HTERT RPE-1 (cell line): ENCODE data around the gene USP10.

Experiments
- in situ Hi-C: fragments of 300-500 bp; cut with MboI; formaldehyde crosslinking; loops from 4 replicates; pipeline ENCODE4 v1.14.3; 2020; ENCODE audit warnings: low sequenced_read_pairs

Gene USP10

DNA sequence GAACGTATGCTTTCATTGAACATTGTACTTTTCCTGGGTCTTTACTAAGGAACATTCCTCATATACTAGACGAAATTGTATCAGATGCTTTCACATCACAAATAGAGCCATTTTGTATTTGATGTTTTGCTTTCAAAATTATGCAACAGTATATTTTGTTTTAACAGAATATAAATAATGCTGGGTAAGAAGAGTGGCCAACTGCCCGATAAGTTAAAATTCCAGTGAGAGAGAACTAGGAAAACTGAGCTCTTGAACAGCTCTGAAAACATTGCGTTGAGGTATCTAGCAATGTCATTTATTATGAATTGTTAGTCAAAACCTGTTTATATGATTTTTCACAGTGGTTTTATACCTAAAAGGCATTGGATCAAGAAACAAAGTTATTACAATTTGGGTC, 50.8 kb downstream of the USP10 start:
- in situ Hi-C loops: loop anchor here (25.0 kb wide), 1 partner anchor 187 kb away; no protein-coding TSS in a partner anchor

DNA sequence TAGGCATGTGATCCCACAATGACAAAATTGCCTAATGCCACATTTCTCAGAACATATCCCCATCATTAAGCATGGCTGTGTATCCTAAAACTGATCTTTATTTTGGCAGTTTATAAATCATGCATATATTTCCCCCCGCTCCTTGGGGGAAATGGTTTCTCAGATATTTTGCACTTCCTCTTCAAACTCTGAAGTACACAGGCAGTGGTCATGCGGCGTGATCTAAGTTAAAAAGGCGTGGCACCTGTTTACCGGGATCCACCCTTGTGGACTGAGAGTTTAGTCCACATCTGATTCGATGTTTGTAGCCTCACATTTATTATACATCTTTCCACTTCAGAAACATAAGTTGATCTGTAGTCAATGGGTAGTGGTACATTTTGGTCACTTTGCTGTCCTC, 51.4 kb downstream of the USP10 start:
- in situ Hi-C loops: loop anchor here (25.0 kb wide), 1 partner anchor 186 kb away; no protein-coding TSS in a partner anchor

DNA sequence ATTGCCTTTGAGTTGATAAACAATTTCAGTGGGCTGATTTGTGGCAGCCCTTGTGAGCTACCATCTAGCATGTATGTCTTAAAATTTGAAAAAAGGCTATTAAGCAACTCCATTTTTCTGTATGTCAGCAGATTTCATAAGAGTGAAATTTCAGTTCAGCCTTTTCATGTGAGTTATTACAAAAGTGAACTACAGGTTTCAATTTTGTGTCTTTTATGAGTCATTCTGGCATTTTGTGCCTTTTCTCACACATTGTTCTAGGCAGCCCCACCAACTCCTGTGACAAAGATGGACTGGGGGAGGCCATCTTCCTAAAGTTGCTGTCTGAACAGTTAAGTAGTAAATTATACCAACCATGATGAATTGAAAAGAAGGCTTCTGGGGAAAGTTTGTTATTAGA, 52.1 kb downstream of the USP10 start:
- in situ Hi-C loops: loop anchor here (25.0 kb wide), 1 partner anchor 185 kb away; no protein-coding TSS in a partner anchor

DNA sequence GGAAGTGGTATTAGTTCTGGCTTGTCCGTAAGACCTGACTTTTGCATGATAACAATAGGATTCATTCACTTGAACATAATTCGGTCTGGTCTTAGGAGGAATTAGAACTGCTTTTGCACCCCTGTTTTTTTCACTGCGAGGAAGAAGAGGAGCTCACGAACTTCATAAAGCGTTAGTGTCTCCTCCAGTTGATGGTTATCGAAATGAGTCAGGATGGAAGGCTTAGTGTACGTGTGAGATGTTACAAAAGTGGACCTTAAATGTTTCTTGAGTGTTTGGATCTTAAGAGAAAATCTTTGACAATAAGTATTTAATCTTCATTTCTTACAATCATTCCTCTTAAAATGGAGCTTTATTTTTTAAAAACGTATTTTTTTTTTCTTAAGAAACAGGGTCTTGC, 52.8 kb downstream of the USP10 start:
- in situ Hi-C loops: loop anchor here (25.0 kb wide), 1 partner anchor 185 kb away; no protein-coding TSS in a partner anchor

DNA sequence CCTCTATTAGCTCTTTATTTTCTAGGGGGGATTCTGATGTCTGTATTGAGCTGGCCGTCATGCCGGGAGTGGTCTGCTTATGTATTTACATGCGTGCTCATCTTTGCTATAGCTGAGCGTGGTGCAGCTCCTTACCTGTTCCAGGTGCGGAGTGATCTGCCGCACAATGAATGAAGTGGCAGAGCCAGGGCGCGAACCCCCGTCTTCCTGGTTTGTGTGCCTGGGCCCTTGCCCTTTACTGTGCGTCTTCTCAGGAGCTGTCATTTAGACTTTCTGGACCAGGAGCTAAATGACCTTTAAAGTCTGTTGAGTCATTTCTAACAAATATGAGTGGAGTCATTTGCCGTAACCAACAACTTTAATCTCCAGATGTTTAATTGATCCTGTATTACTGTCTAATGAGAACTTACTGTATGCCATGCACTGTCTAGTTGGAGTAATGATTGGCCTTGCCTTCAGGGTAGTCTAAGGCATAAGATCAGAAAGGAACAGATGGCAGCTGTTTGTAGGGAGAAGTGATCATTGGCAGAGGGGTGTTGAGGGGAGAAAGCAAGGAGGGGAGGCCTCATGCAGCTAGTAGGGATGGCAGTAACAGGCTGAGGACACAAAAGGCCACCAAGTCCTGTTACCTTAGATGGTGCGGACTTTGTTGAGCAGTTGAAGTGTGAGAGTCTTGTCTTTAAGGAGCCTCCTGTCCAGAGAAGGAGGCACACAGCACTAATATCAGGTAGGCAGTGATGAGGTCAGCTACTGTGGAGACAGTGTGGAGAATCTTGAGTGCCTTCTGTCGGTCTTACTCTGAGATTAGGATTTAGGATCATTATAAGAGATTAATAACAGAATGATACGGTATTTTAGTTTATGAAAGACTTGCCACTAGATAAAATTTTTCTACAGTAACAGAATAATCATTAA, 53.9 kb downstream of the USP10 start:
- in situ Hi-C loops: loop anchor here (25.0 kb wide), 1 partner anchor 184 kb away; no protein-coding TSS in a partner anchor

DNA sequence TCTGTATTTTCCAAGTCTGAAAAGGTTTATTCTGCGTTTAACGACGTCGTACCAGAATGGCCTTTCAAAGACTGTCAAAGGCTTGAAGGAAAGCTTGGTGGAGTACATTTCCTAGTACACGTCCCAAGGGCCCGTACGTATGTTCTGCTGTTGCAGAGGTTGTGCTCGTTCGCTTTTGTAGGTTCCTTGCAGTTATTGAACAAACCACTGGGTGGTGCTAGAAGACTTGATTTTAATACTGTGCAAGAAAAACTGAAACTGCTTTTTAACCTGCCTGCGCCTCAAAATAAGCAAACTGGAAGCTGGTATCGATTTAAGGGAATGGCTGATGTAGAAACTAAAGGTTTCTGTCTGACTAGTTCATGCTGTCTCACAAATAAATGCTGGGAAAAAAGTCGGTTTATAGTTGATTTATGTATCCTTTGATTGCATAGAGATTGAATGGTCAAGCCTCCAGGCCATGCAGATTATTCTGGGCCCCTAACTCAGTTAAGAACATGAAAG, 54.6 kb downstream of the USP10 start:
- in situ Hi-C loops: loop anchor here (25.0 kb wide), 1 partner anchor 183 kb away; no protein-coding TSS in a partner anchor

DNA sequence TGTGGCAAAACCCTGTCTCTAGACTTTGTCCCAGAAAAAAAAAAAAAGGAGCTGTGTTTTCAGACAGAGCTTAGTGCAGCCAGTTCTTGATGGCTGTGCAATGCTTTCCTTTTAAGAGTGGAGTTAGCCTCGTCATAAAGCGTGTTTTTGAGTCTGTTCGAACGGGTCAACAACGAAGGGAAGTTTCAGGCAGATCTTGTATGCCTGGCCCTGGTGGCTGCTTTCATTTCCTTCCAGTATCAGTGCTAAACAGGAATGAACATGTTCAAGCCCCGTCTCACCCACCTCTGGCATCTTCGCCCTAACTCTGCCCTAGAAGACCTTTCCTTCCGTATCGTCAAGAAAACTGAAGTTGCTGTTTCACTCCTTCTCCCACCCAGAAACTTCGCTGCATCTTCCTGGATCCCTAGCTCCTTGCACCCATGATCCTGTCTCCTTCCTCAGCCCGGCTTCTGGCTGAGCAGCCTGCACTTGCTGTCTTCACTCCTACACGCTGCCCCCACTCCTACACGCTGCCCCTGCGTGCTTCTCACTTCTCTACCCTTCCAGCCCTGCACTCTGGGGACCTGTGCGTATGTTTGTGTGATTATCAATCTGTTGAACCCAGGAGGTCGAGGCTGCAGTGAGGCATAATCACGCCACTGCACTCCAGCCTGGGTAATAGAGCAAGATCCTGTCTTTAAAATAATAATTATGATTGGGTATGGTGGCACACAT, 55.3 kb downstream of the USP10 start:
- in situ Hi-C loops: loop anchor here (25.0 kb wide), 1 partner anchor 182 kb away; no protein-coding TSS in a partner anchor

DNA sequence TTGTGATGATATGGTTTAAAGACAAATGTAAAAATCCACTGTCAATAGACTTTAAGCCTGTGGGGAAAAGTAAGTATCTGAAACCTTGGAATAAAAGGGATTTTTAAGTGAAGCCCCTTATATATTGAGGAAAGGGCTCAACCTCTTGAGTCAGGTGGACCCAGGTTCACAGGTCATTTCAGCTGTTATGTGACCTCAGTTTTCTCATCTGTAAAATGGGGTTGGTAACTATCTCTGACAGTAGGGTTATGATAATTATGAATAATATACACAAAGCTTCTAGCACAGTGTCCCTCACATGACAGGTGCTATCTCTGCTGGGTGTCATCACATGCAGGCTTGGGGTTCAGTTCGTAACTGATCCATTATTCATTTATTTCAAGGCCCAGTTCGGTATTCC, 57.0 kb downstream of the USP10 start:
- in situ Hi-C loops: loop anchor here (25.0 kb wide), 1 partner anchor 180 kb away; no protein-coding TSS in a partner anchor

DNA sequence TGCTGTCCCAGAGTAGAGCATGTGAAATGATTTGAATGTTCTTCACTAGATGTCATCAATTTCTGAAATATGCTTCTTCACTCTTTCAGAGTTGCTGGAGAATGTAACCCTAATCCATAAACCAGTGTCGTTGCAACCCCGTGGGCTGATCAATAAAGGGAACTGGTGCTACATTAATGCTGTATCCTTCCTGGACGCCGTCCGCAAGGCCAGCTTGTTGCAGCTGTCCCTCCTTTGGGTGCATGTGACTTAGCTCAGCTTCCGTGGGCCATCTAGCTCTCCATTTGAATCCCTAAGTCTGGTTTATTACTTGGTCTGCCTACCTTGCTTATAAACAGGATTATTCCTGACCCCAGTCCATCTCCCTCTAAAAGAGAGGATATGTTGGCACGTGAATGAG, 58.8 kb downstream of the USP10 start:
- in situ Hi-C loops: loop anchor here (25.0 kb wide), 1 partner anchor 179 kb away; no protein-coding TSS in a partner anchor

DNA sequence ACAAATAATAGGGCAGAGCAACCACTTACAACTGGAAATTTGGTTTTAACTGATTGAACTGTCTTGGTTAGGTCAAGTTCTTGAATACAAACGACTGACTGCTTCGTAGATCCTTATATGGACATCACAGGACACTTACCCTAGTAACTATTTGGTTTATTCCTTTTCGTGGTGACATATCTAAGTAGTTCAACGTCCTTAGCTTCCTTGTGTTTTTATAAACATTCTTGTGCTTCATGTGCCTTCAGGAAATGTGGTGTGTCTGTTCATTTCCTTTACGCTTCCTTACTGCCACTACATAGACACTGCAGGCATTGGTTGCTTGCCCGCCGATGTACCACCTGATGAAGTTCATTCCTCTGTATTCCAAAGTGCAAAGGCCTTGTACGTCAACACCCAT, 59.3 kb downstream of the USP10 start:
- in situ Hi-C loops: loop anchor here (25.0 kb wide), 1 partner anchor 178 kb away; no protein-coding TSS in a partner anchor

DNA sequence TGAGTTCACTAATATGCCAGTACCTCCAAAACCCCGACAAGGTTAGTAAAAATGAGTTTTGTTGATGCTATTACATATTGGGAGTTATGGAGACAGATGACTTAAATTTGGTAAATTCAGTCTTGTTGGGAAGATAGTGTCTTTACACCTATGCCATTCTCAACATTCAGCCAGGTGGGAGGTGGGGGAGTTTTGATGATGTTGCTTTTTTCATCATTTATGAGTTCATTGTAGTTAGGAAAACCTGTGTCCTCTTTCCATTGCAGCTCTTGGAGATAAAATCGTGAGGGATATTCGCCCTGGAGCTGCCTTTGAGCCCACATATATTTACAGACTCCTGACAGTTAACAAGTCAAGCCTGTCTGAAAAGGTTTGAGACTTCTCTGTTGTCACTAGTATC, 60.1 kb downstream of the USP10 start:
- in situ Hi-C loops: loop anchor here (25.0 kb wide), 1 partner anchor 177 kb away; no protein-coding TSS in a partner anchor

DNA sequence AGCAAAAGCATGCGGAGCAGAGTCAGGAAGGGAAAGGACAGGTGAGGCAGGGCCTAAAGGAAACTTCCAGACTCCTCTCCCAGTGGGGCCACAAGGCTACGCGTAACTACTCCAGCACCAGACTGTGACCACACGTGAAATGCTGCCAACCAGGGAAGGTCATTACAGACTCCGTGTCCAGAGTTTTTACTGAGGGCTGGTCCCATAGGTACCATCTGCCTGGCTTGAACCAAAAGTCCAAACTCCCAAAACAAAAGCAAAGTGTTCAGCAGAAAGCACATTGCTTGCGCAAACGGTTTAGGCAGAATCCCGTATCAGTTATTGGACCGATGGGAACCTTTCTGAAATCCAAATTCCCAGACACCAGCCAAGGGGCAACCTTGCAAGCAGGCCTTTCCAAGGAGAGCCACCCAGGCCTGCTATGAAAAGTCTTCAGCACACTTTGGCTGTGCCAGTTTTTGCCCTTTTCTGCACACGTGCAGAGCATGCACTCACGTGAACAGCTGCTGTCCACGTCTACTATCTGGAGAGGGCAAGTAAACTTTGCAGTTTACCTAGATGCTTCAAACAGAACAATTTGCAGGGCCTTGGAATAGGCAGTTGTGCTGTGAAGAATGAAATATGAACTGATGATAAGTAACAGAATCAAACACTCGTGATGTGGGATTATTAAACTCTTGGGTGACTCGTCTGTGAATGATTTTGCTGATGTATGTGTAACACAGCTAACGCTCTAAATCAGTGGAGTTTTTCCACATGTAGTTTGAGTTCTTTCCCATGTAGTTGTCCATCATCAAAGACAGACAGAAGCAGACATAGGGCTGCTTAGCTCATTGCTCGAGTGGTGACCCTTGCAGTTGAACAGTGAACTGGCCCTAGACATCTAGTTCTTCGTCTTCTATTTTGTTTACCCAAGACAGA, 61.9 kb downstream of the USP10 start:
- in situ Hi-C loops: loop anchor here (25.0 kb wide), 1 partner anchor 176 kb away; no protein-coding TSS in a partner anchor

DNA sequence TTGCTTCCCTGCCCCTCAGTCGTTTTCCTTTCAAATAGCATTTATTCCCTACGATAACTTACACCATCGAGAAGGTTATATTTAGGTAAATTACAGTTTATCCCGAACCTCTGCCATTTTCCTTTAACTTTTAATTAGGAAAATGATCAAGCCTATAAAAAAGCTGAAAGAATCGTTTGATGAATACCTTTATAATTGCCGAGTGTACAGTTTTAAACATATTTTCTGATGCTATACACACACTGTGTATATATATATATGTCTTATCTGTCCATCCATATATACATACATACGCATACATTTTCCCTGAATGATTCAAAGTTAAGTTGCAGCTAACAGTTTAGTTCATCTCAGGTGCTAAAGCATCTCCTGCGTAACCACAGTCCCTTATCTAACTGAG, 63.4 kb downstream of the USP10 start:
- in situ Hi-C loops: loop anchor here (25.0 kb wide), 1 partner anchor 174 kb away; no protein-coding TSS in a partner anchor

DNA sequence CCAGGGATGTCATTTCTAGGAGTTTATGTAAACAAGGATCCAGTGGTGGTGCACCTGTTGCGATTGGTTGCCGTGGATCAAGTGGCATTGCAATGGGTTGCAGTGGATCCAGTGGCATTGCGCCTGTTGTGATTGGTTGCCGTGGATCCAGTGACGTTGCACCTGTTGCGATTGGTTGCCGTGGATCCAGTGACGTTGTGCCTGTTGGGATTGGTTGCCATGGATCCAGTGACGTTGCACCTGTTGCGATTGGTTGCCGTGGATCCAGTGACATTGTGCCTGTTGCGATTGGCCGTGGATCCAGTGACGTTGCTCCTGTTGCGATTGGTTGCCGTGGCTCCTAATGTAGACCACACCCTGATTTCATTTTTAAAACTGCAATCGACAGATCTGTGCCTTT, 63.8 kb downstream of the USP10 start:
- in situ Hi-C loops: loop anchor here (25.0 kb wide), 1 partner anchor 174 kb away; no protein-coding TSS in a partner anchor

DNA sequence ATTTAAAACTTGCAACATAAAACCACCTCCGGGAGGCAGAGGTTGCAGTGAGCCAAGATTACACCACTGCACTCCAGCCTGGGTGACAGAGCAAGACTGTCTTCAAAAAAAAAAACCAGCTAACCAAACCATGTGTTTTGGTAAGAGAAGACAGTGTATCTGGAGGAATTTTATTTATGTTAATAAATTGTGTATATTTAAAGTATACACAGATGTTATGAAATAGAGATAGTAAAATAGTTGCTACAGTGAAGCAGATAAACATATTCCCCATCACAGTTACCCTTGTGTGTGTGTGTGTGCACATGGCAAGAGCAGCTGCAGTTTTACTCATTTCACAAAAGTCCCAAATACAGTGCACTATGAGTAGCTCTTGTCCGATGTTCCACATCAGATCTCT, 65.2 kb downstream of the USP10 start:
- in situ Hi-C loops: loop anchor here (25.0 kb wide), 1 partner anchor 172 kb away; no protein-coding TSS in a partner anchor

DNA sequence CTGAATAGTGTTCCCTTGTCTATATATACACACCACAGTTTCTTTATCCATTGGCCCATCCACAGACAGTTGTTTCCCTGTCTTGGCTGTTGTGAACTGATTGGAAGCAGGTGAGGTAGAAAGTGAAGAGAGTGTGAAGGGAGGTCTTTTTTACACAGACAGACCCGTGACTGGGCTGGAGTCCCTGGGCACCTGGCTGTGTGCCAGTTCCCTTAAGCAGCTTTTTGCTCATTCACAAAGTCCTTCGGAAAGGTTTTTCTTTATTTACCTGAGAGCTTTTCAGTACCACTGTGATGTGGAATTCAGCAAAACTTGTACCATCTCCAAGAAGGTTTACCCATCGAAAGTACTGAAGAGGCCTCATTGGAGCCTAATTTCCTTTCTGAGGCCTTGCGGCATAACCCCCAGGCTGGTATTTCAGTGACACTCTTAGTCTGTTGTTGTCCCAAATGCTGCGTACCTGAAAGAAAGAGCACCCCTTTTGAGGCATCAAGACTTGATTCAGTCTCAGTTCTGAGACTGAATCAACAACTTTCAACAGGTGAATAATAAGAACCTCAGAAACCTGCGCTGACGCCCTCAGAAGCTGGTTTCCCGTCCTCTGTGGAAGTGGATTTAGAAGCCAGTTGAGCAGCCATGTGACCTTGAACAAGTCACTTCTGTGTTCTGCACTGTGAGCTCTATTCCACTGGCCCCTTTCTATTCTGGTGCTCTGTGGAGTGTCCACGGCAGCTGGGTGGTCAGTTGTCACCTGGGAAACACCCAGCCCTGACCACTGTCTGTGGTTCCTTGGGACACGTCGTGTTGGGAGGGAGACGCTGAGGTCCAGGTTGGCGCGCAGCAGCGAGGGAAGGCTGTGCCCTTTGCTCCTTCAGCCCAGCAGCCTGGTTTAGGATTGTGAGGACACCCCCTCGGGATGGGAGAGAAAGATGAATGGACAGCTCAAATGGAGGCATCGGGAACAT, 66.1 kb downstream of the USP10 start:
- in situ Hi-C loops: loop anchor here (25.0 kb wide), 1 partner anchor 171 kb away; no protein-coding TSS in a partner anchor

DNA sequence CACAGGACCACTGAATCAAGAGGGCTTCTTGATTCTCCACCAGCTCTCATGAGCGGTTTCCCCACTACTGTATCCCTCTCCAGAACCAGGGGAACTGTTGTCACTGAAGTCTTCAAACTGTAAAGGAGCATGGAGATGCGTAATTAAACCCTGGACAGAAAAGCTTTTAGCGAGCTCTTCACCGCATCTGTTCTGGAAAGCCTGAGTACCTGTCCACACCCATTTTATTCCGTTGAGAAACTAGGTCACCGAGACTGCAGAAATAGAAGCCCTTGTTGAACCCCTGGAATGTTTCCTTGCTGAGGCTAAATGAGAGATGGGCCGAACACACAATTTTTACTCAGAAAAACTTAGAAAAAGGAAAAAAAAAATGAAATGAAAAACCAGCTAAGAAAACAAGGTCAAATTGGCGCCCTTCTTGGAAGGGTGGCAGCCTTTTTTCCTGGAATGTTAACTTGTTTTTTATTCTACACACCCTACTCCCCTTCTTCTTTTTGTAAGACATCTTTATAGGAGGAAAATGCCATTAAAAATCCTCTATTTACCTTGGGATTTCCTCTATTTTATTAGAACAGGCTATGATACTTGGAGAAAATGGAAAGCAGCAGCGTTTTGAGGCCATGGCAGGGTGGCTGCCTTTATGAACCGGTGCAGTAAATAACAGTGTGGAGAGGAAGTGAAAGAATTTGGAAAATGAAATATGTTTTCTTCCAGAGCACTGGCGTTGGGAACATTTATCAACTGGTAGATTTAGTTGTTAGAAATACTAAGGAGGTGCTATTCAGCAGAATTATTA, 67.4 kb downstream of the USP10 start:
- in situ Hi-C loops: loop anchor here (25.0 kb wide), 1 partner anchor 170 kb away; no protein-coding TSS in a partner anchor
